SH-SY5Y (cell line): Measurements from ENCODE around the gene RDX.

Experiments used
- GATA2 ChIP-seq: IDR thresholded peaks from 2 replicates; pipeline ENCODE4 v1.6.1; 2011; ENCODE audit warnings: mild to moderate bottlenecking, low read depth, low read length
- GATA3 ChIP-seq: IDR thresholded peaks from 2 replicates; pipeline ENCODE4 v1.6.1; 2011; ENCODE audit warnings: low read depth, mild to moderate bottlenecking, low read length, moderate library complexity

The RDX gene

DNA sequence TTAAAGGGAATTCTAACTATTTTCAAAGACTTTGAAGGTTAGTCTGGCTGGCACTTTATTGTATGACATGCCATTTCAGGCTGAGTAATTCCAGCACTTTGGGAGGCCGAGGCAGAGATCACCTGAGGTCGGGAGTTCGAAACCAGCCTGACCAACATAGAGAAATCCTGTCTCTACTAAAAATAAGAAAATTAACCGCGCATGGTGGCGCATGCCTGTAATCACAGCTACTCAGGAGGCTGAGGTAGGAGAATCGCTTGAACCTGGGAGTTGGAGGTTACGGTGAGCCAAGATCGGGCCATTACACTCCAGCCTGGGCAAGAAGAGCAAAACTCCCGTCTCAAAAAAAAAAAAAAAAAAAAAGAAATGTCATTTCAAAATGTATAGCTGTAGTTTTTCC, 95.6 kb downstream of the RDX start:
- TF ChIP-seq GATA3: no peak
- no peak for TF ChIP-seq GATA2

DNA sequence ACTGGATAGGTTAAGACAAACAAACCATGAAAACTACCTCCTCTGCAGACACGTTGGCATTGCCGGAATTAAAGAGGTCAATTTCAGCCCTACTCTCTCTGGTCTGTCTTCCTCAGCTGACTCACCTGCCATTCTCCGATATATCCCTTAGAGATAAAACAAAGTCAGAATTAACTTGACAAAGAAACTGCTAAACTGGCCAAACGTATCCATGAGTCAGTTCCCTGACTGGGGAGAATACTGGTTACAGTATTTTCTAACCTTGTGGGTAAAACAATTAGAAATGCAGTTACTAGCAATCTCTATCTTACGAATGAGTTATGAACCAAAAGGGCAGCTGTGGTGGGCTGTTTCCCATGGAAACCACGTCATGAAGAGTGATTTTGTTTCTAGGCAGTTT, 96.2 kb downstream of the RDX start:
- no peak for TF ChIP-seq GATA3
- TF ChIP-seq GATA2: no peak

DNA sequence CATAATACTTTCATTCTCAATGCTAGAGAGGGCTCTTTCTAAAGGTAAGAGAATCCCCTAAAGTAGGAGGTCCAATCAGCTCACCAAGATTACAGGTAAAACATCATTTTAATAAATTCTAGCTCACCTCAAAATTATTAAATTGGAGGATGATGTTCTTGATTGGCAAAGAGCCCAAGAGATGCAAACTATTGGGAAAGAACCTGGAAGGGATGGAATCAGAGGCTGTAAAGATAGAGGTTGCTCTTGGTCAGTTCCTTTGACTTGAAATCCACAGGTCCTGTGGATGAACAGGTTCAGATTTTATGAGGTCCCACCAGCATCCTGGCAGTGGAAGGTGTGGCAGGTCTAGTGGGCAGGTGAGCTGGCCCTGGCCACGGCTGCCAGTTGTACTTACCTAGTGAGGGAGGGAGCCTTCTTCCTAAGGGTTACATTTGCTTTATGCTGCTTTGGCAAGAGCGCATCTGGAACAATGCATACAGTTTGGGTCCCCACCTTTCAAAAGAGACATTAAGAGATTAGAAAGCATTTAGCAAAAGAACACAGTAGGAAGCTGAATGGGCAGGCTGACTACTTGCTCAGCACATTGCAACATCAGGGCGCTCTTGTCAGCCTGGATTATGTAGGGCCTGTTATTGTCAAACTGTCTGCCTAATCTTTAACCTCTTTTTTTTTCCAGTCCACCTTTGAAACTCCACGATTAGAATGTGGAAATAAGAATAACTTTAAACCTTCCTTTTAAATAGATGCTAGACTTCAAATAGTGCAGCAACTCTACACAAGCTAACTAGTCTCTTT, 97.0 kb downstream of the RDX start:
- no peak for TF ChIP-seq GATA3

DNA sequence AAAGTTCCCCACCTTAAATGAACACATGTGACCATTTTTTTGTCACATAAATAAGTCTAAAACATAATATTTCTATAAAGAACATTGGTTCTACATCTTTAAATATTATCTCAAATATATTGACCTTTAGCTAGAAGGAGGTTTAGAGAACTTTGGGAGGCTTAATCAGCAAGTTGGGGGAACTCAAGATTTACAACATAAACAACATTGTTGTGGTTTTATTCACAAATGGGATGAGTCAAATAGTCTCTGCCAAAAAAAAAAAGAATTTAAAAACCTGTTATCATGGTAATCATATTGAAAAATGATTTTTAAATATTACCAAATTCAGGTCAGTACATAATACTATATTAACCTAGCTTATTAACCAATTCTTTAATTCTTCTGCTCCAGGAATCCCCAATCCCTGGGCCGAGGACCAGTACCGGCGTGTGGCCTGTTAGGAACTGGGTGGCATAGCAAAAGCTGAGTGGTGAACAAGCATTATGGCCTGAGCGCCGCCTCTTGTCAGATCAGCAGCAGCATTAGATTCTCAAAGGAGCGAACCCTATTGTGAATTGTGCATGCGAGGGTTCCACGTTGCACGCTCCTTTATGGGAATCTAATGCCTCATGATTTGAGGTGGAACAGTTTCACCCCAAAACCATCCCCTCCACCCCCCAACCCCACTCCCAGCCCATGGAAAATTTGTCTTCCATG, 98.2 kb downstream of the RDX start:
- no peak for TF ChIP-seq GATA3
- no peak for TF ChIP-seq GATA2

DNA sequence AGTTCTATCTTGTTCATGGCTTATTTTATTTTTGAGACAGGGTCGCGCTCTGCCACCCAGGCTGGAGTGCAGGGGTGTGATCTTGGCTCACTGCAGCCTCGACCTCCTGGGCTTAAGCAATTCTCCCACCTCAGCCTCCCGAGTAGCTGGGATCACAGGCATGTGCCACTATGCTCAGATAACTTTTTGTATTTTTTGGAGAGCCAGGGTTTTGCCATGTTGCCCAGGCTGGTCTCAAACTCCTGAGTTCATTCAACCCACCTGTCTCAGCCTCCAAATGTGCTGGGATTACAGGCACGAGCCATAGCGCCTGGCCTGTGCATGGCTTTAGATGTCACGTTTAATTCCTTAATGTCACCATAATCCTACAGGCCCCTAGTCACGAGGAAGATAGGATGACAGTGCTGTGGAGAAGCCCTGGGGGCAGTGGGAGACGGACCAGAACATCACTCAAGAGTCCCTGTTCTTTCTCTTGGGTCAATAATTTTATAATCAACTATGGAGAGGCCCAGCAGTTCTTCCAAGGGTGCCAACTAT, 99.5 kb downstream of the RDX start:
- TF ChIP-seq GATA3: no peak

DNA sequence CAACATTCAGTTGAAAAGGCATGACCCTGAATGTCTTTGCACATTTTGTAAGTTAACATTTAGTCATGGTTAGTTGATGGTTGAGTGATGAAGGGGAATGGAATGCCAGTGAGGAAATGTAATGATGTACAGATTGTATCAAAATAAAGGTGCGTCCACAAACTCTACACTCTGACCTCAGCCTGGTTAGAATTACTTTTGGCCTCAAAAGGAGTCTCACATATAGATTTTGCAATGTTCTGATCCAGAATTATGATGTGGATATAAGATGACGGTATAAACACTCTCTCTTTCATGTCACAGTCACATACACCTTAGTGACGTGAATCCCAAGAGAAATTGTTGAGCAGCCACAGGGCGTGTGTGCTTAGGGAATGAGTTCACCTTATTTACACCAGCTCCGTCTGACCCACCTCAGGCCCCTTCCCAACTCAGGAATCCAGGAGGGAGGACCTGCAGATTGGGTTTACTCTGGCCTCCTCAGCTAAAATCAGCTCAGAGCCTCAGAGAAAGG, 100.1 kb downstream of the RDX start:
- no peak for TF ChIP-seq GATA2
- TF ChIP-seq GATA3: no peak

DNA sequence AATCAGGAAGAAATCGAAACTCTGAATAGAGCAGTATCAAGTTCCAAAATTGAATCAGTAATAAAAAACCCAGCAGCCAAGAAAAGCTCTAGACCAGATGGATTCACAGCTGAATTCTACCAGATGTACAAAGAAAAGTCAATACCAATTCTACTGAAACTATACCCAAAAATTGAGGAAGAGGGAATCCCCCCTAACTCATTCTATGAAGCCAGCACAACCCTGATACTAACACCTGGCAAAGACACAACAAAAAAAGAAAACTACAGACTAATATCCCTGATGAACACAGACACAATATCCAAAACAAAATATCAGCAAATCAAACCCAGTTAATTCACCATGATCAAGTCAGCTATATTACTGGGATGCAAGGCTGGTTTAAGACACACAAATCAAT, 105.5 kb downstream of the RDX start:
- TF ChIP-seq GATA2 (no peak), GATA3 (no peak)

DNA sequence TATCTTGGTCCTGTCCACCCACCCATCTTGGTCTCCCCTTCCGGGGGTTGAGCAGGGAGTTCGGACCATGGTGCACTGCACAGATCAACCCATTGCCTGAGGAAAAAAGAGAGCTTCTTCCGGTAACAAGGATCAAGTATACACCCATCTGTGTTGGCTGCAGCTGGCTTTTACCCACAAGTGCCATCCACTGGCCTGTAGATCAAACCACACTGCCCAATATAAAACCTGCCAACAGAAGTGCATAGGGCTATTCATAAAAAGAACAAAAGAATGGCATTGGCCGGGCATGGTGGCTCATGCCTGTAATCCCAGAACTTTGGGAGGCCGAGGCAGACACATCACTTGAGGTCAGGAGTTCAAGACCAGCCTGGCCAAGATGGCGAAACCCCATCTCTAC, 108.7 kb downstream of the RDX start:
- no peak for TF ChIP-seq GATA2
- no peak for TF ChIP-seq GATA3

DNA sequence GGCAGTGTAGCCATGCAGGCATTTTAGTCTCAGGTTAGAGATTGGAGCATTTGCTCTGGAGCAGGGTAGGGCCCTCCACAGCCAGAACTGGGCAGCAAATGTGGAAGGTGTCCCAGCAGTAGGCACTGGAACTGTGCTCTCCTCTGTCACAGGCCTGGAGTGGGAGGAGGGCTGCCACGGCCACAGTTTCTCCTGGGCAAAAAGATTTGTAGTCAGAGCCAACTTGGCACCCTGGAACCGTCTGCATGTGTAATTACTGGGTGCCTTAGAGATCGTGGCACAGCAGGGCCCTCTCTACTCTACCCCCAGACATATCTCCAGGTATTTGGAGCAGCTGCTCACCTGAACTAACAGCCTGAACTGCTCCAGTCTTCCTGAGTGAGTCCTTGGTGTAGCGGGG, 109.5 kb downstream of the RDX start:
- no peak for TF ChIP-seq GATA3

DNA sequence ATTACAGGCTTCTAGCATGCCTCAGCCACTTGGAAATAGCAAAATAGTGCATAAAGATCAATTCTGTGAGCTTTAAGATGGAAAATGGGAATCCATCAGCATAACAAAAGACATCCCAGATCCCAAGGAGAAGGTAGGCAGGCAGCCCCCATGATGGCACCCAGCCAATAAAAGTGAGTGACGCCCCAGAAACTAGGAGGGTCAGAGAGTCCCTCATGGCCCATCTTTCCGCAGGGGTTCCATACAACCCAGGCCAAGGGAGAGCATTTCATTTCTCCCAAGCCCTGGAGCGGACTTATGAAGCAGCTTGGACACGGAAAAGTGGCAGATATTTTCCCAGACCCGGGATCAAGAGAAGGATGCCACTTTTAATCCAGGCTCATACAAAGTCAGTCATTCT, 110.0 kb downstream of the RDX start:
- no peak for TF ChIP-seq GATA2
- no peak for TF ChIP-seq GATA3

DNA sequence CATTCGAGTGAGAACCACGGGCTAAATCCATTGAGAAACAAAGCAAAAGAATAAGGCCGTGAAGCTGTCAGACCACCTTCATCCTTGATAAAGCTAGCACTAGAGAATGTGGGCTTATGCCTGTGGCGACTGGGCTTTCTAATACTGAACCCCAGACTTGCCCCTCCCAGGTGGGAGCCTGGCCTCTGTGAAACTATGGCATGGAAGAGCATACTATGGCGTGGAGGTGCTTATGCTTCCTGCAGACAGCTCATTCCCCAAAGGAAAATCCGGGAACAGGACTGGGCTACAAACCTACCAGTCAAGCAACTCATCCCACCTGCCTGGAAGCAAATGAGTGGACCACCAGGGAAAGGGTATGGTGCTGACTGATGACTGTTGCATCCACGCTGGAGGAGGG, 110.8 kb downstream of the RDX start:
- TF ChIP-seq GATA3 (no peak), GATA2 (no peak)

DNA sequence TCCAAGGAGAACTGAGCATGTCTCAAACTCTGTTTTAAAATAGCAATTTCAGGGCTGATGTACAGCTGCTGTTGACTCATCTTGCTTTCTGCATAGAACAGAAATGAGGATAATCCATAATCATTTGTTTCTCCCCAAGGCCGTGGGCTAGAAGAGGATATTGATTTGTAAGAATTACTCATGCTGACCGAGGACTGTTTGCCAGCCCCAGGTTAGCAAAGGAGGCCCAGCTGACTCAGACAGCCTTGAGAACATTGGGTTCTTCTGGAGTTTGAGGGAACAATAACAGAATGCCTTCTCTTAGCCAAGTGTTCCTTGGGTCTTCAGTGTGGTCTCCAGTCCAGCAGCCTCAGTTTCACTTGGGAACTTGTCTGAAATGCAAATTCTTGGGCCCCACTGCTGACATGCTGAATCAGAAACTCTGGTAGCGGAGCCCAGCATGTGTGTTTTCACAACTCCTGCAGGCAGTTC, 111.3 kb downstream of the RDX start:
- TF ChIP-seq GATA2 (no peak), GATA3 (no peak)

DNA sequence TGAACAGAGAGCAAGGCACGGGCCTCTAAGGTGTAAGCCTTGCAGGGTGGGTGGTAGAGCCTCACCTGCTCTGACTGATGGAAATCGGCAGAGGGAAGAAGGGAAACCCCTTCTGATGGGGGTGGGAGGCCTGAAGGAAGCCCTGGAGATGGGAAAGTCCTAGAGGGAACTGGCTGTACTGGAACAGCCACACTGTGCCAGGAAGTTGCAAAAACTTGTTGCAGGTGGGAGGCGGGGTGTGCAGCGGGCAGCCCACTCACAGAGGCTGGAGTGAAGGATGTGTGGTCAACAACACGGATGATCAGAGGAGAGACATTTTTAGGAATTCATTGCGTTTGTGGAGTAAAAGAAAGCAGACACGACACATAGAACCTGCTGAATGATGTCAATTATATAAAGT, 112.0 kb downstream of the RDX start:
- no peak for TF ChIP-seq GATA2
- no peak for TF ChIP-seq GATA3

DNA sequence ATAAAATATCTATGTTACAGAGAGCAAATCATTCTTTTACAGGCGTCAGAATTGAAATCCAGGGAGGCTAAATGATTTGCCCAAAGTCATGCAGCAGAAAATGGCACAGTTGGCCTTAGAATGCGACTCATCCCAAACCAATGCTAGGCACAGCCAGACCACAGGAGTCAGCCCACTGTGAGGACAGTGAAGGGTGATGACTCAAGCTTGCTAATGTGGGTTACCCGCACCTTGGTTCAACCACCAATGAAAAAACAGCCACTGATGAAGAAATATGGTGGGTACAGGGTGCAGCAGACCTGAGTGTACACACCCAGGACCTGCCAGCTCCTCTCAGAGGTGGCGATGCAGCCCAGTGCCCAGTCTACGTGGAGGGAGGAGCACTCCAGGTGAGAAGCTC, 113.5 kb downstream of the RDX start:
- TF ChIP-seq GATA2: no peak
- TF ChIP-seq GATA3: no peak

DNA sequence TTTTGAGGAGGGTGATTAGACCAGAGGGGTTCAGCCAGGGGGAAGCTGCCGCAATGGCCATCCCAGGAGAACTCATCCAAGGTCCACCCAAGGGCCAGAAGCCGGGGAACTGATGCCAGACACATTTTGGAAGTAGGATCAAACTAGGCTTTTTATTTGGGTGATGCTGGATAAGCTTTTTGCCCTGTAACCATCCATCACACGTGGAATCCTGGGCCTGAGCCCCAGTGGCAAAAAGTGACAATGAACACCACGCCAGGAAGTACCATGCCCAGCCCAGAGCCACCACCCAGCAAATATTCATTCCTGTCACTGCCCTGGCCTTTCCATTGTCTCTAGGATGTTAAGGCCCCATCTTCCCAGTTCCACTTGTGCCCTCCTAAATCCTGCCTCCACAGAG, 117.3 kb downstream of the RDX start:
- TF ChIP-seq GATA2 (no peak), GATA3 (no peak)
